ENCODE results near the gene ATP6V0D1. TPM values are rescaled to one million over a fixed set of nuclear protein-coding genes. Genes with fewer than 3 reads are reported as not detected.

ATP6V0D1 gene
- total RNA-seq, 1 experiment from 2014 or later, result 43.0 TPM

DNA sequence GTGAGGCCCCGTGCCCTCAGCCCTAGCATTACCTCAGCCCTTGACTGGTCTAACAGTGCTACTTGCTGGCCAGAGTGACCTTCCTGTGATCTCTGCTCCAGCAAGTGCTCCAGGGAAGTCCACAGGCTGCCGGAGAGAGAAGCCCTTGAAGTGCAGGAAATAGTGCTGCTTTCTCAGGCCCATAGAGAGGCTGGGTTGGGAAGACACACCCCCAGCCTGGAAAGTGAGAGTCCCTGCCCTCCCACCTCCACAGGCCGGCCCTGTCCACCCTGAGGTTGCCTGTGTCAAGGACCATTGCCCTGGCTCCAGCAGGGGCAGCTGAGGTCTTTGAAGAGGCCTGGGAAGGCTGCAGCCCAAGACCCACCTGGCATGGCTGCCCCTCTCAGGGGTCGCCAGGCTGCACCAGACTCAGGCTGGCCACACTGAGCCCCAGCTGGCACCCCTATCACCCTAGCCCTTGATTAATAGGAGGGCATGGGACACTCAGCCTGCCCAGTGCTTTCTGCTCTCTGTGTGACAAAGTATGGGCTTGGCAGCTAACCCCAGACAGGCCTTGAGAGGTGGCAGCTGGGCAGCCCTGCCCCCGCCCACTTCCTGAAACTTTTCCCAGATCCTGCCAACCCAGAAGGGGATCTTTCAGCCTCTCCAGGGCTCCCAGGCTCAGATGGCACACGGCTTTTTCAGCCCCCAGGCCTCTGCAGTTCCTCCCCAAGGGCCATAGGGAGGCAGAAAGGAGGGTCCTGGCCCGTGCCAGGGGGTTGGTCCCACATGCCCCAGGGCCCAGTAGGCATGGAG is 21.7 kb downstream of the ATP6V0D1 start:
- Histone ChIP-seq H2BK5ac (ENCODE audit: insufficient read length, low read length) (no peak overlapping the region), H3K14ac (ENCODE audit: insufficient read depth, low read length) (no peak overlapping the region), H3K27ac (ENCODE audit: insufficient read length, low read depth, low read length) (no peak overlapping the region), H2AFZ (ENCODE audit: low read length) (no peak overlapping the region), H3K4ac (ENCODE audit: low read depth, low read length) (no peak overlapping the region), H2BK12ac (ENCODE audit: insufficient read length, low read depth, low read length) (no peak overlapping the region), H3K79me2 (ENCODE audit: insufficient read depth, low read length) (no peaks in the 10 kb centered on the region), H3K18ac (ENCODE audit: insufficient read length, low read depth, low read length) (no peak overlapping the region), H3K4me2 (ENCODE audit: insufficient read depth, insufficient read length, low read length) (no peak overlapping the region), H3K4me1 (ENCODE audit: insufficient read depth, low read length) (no peaks in the 10 kb centered on the region), H3K56ac (ENCODE audit: insufficient read length, low read depth, low read length) (no peak overlapping the region), H4K20me1 (ENCODE audit: control insufficient read depth, insufficient read depth, insufficient read length) (no peaks in the 10 kb centered on the region), H2BK20ac (ENCODE audit: low read depth, low read length, poor library complexity, severe bottlenecking) (no peak overlapping the region), H3K27me3 (ENCODE audit: insufficient read depth, low read length) (no peaks in the 10 kb centered on the region), H3K23ac (ENCODE audit: insufficient read length, low read depth, low read length) (no peak overlapping the region), H4K8ac (replicated peaks; ENCODE audit: insufficient read length, low read depth, low read length) (no peak overlapping the region), H3T11ph (ENCODE audit: low read length) (no peak overlapping the region), H2AK5ac (ENCODE audit: insufficient read length, low read length) (no peak overlapping the region), H3K9ac (ENCODE audit: extremely low read depth, insufficient read length, low read length) (no peak overlapping the region), H3K9me3 (ENCODE audit: control insufficient read depth, low read depth, low read length) (no peaks in the 10 kb centered on the region), H2BK15ac (ENCODE audit: low read depth, low read length) (no peak overlapping the region), H4K91ac (ENCODE audit: insufficient read length, low read depth, low read length) (no peak overlapping the region), H3K79me1 (ENCODE audit: insufficient read depth, low read depth, low read length, poor library complexity, severe bottlenecking) (no peaks in the 10 kb centered on the region), H2BK120ac (ENCODE audit: low read depth, low read length, poor library complexity, severe bottlenecking) (no peak overlapping the region), H4K5ac (ENCODE audit: insufficient read length, low read depth, low read length) (no peak overlapping the region), H3K23me2 (ENCODE audit: insufficient read length, low read depth, low read length, poor library complexity, severe bottlenecking) (no peaks in the 10 kb centered on the region)
- WGBS (ENCODE audit: extremely low coverage, insufficient read length, low lambda C conversion rate), result no CpG with 5 or more reads among the region's 7 CpGs
- H3K9me3 Mint-ChIP-seq, result no peaks in the 10 kb centered on the region
- no peak overlapping the region; a peak in 1 of 5 replicates for H3K4me3 Mint-ChIP-seq
- H3K27me3 Mint-ChIP-seq (ENCODE audit: low read depth), result no peaks in the 10 kb centered on the region
- peak overlapping the region in 1 of 3 experiments; percentile 93; a peak in 2 of 7 replicates for H3K27ac Mint-ChIP-seq
- TF ChIP-seq, protein P1, sequence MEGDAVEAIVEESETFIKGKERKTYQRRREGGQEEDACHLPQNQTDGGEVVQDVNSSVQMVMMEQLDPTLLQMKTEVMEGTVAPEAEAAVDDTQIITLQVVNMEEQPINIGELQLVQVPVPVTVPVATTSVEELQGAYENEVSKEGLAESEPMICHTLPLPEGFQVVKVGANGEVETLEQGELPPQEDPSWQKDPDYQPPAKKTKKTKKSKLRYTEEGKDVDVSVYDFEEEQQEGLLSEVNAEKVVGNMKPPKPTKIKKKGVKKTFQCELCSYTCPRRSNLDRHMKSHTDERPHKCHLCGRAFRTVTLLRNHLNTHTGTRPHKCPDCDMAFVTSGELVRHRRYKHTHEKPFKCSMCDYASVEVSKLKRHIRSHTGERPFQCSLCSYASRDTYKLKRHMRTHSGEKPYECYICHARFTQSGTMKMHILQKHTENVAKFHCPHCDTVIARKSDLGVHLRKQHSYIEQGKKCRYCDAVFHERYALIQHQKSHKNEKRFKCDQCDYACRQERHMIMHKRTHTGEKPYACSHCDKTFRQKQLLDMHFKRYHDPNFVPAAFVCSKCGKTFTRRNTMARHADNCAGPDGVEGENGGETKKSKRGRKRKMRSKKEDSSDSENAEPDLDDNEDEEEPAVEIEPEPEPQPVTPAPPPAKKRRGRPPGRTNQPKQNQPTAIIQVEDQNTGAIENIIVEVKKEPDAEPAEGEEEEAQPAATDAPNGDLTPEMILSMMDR (conservative IDR thresholded peaks at IDR 0.05), result no peak
- peaks cover 3 to 6% of the 10 kb centered on the region in 2 experiments for H3K4me1 Mint-ChIP-seq
- no peaks in the 10 kb centered on the region for H3K36me3 Mint-ChIP-seq (ENCODE audit: insufficient read depth in 1 of 3, low read depth in 3 of 3)
- no peak for DNase-seq

All from H9 (cell line).